Stimulated activated CD4-positive, alpha-beta T cell treated with anti-CD3 and anti-CD28 coated beads, Interleukin-12 subunit alpha, Interleukin-12 subunit beta, amount 100 ng/mL, for 4 hours (primary cell): ENCODE results near the gene SLC30A4.

Experiments used
- DNase-seq: peaks from one replicate; pipeline ENCODE4 v3.0.0-alpha.2; 2020

Gene SLC30A4

GRCh38 chr15:45499426-45499825 is 23.1 kb downstream of the SLC30A4 start:
- no peak for DNase-seq

- DNase-seq: no peak
These were observed 23.9 kb downstream of the SLC30A4 start for GRCh38 chr15:45498701-45499100.

- DNase-seq: no peak
These were observed 25.3 kb downstream of the SLC30A4 start for GRCh38 chr15:45497261-45497660.

- no peak for DNase-seq
These were observed 25.9 kb downstream of the SLC30A4 start for GRCh38 chr15:45496658-45497057.

- DNase-seq: no peak
These were observed 27.0 kb downstream of the SLC30A4 start for GRCh38 chr15:45495588-45495987.

GRCh38 chr15:45489690-45490238 is 32.8 kb downstream of the SLC30A4 start:
- DNase-seq: no peak

- DNase-seq: no peak
These were observed 36.2 kb downstream of the SLC30A4 start for GRCh38 chr15:45486317-45486716.

GRCh38 chr15:45481135-45481534 is 41.4 kb downstream of the SLC30A4 start:
- DNase-seq: no peak

GRCh38 chr15:45476410-45476809 is 46.1 kb downstream of the SLC30A4 start:
- no peak for DNase-seq

- no peak for DNase-seq
These were observed 47.8 kb downstream of the SLC30A4 start for GRCh38 chr15:45474799-45475198.

- no peak for DNase-seq
These were observed 49.5 kb downstream of the SLC30A4 start for GRCh38 chr15:45473068-45473467.

GRCh38 chr15:45471151-45471550 is 51.4 kb downstream of the SLC30A4 start:
- no peak for DNase-seq

- DNase-seq: no peak
These were observed 53.1 kb downstream of the SLC30A4 start for GRCh38 chr15:45469441-45469840.

GRCh38 chr15:45469027-45469426 is 53.5 kb downstream of the SLC30A4 start:
- DNase-seq: no peak

GRCh38 chr15:45468294-45468693 is 54.3 kb downstream of the SLC30A4 start:
- no peak for DNase-seq

- DNase-seq: peak; percentile 74
These were observed 63.7 kb downstream of the SLC30A4 start for GRCh38 chr15:45458746-45459403.

- peak; percentile 59 for DNase-seq
These were observed 64.7 kb downstream of the SLC30A4 start for GRCh38 chr15:45457641-45458539.

- no peak for DNase-seq
These were observed 65.3 kb downstream of the SLC30A4 start for GRCh38 chr15:45457220-45457619.

GRCh38 chr15:45456212-45457106 is 66.1 kb downstream of the SLC30A4 start:
- peak; percentile 29 for DNase-seq

- peak; percentile 44 for DNase-seq
These were observed 67.7 kb downstream of the SLC30A4 start for GRCh38 chr15:45454814-45455213.

- DNase-seq: no peak
These were observed 71.3 kb downstream of the SLC30A4 start for GRCh38 chr15:45451265-45451664.

GRCh38 chr15:45449916-45450867 is 72.4 kb downstream of the SLC30A4 start:
- DNase-seq: no peak
